Activated CD4-positive, alpha-beta T cell treated with anti-CD3 and anti-CD28 coated beads, Interleukin-2, amount 10 ng/mL, durations not matched to agents 7 days and 5 days (primary cell): ENCODE data around the gene EVC2. TPM values are rescaled to one million over a fixed set of nuclear protein-coding genes. Genes with fewer than 3 reads are reported as not detected.

Experiments
- CTCF ChIA-PET: fragments of 350-600 bp; sonication (Branson Sonifier 250); formaldehyde crosslinking; loops from one replicate; lab custom pipeline; 2021; ENCODE audit warnings: antibody characterized with exemption; lab: Charles Lee
- POLR2A ChIA-PET: fragments of 350-600 bp; sonication (Branson Sonifier 250); formaldehyde crosslinking; loops from one replicate; lab custom pipeline; 2021; ENCODE audit warnings: antibody characterized with exemption; lab: Charles Lee
- DNase-seq: peaks from one replicate; pipeline ENCODE4 v3.0.0-alpha.2; 2020
- H3K27ac Mint-ChIP-seq: one replicate; pipeline ENCODE4 v1.8.0; 2021; ENCODE audit warnings: mild to moderate bottlenecking, moderate library complexity, mixed read lengths
- H3K27me3 Mint-ChIP-seq: one replicate; pipeline ENCODE4 v1.8.0; 2021; ENCODE audit warnings: mixed read lengths
- H3K36me3 Mint-ChIP-seq: one replicate; pipeline ENCODE4 v1.8.0; 2021; ENCODE audit warnings: low read depth, mixed read lengths
- H3K4me1 Mint-ChIP-seq: one replicate; pipeline ENCODE4 v1.8.0; 2021; ENCODE audit warnings: mixed read lengths
- H3K4me3 Mint-ChIP-seq: one replicate; pipeline ENCODE4 v1.8.0; 2021; ENCODE audit warnings: mild to moderate bottlenecking, moderate library complexity, mixed read lengths
- H3K9me3 Mint-ChIP-seq: one replicate; pipeline ENCODE4 v1.8.0; 2021; ENCODE audit warnings: mixed read lengths
- total RNA-seq, 2 experiments: library from RNA; stranded (reverse); gene quantifications; one replicate each; pipeline ENCODE4 v1.2.3, GENCODE V29; 2021

Gene EVC2
- total RNA-seq, 2 experiments from 2014 or later: 0.56 to 0.72 TPM

DNA sequence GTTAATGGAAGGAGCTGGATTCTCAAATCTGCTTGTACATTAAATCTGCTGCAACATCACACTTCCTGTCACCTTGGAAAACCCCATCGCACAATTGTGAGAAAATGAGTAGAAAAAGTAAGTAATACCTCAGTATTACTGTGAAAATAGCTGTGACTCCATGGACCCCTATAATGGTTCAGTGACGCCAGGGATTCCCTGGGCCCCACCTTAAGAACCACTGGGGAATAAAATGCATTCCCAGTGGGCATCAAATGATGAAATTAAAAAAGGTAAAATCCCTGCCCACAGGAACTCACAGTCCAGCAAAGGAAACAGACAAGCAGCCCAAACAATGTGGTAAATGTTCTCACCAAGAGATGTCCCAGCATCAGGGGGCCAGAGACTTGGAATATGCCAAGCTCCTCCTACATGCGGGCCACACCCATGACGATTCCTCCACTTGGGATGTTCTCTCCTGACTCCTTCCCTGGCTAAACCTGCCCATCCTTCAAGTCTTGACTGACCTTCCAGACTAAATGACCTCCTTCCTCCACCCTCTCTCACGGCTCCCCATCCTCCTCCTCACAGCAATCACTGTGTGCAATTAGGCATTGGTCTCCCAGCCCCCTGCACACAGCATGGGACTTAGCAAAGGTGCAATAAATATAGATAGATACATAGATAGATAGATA is 2.6 kb downstream of the EVC2 start:
- POLR2A ChIA-PET: no interaction called here
- H3K27me3 Mint-ChIP-seq: peaks cover 29% of the 10 kb centered on the region
- no peaks in the 10 kb centered on the region for H3K9me3 Mint-ChIP-seq
- no peak overlapping the region for H3K4me3 Mint-ChIP-seq
- peaks cover 3% of the 10 kb centered on the region for H3K4me1 Mint-ChIP-seq
- no peak overlapping the region for H3K27ac Mint-ChIP-seq
- DNase-seq: no peak
- H3K36me3 Mint-ChIP-seq: no peaks in the 10 kb centered on the region
- CTCF ChIA-PET: no interaction called here

DNA sequence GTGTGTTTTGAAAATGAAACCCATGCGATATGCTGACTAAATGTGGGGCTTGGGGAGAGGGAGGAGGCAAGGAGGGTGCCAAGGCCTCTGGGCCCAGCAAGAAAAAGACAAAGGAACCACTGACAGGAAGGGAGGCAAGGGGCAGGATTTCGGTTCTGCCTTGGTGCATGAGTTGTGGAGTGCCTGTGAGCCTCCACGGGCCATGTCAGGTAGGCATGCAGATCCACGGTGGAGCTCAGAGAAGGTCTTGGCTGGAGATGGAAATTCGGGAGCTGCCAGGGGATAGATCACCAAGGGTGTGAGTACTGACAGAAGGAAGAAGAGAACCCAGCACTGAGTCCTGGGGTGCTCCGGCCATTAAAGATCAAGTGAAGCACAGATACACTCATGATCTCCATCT is 4.1 kb downstream of the EVC2 start:
- DNase-seq: no peak
- H3K4me3 Mint-ChIP-seq: no peak overlapping the region
- H3K9me3 Mint-ChIP-seq: no peaks in the 10 kb centered on the region
- ChIA-PET CTCF (interaction anchor here (0.6 kb wide), 1 partner anchor 102 kb away, joined by 3 read pairs; no protein-coding TSS in a partner anchor), POLR2A (no interaction called here)
- no peak overlapping the region for H3K27ac Mint-ChIP-seq
- no peaks in the 10 kb centered on the region for H3K4me1 Mint-ChIP-seq
- no peaks in the 10 kb centered on the region for H3K36me3 Mint-ChIP-seq
- H3K27me3 Mint-ChIP-seq: peaks cover 15% of the 10 kb centered on the region

- H3K9me3 Mint-ChIP-seq: no peaks in the 10 kb centered on the region
- no peaks in the 10 kb centered on the region for H3K4me1 Mint-ChIP-seq
- no peak for DNase-seq
- POLR2A ChIA-PET: no interaction called here
- H3K4me3 Mint-ChIP-seq: no peak overlapping the region
- H3K36me3 Mint-ChIP-seq: no peaks in the 10 kb centered on the region
- CTCF ChIA-PET: no interaction called here
- H3K27ac Mint-ChIP-seq: no peak overlapping the region
- H3K27me3 Mint-ChIP-seq: peaks cover 15% of the 10 kb centered on the region
Measured at GRCh38 chr4:5703831-5704230, 4.5 kb downstream of the EVC2 start.

GRCh38 chr4:5701971-5702370 is 6.4 kb downstream of the EVC2 start:
- H3K27ac Mint-ChIP-seq: no peak overlapping the region
- peaks cover 3% of the 10 kb centered on the region for H3K27me3 Mint-ChIP-seq
- H3K4me3 Mint-ChIP-seq: no peak overlapping the region
- H3K36me3 Mint-ChIP-seq: no peaks in the 10 kb centered on the region
- H3K9me3 Mint-ChIP-seq: no peaks in the 10 kb centered on the region
- POLR2A ChIA-PET: no interaction called here
- no peak for DNase-seq
- CTCF ChIA-PET: no interaction called here
- H3K4me1 Mint-ChIP-seq: no peaks in the 10 kb centered on the region

- Mint-ChIP-seq H3K27ac (no peak overlapping the region), H3K36me3 (no peaks in the 10 kb centered on the region), H3K4me1 (no peaks in the 10 kb centered on the region), H3K27me3 (no peaks in the 10 kb centered on the region), H3K4me3 (no peak overlapping the region), H3K9me3 (no peaks in the 10 kb centered on the region)
- CTCF ChIA-PET: no interaction called here
- POLR2A ChIA-PET: no interaction called here
- no peak for DNase-seq
Measured at GRCh38 chr4:5700459-5700858, 7.9 kb downstream of the EVC2 start.

DNA sequence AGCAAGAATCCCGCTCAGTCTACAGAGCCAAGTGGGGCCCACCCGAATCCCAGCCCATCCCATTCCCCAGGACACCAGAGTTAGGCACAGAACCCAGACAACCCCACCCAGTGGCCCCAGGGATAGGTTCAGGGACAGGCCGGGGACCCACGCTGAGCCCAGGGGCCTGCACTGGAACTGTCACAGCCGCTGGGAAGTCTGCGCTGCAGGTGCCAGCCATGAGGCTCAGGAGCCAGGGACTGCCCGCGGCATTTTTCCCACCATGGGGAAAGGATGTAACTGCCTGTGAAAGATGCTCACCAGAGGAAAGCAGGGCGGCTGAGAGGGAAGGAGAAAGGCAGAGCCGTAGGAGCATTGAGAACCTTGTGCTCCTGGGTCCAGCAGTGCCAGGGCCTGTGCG is 12.0 kb downstream of the EVC2 start:
- ChIA-PET POLR2A (no interaction called here), CTCF (no interaction called here)
- no peak for DNase-seq
- Mint-ChIP-seq H3K27ac (no peak overlapping the region), H3K4me1 (no peaks in the 10 kb centered on the region), H3K9me3 (no peaks in the 10 kb centered on the region), H3K4me3 (no peak overlapping the region), H3K27me3 (no peaks in the 10 kb centered on the region), H3K36me3 (no peaks in the 10 kb centered on the region)

GRCh38 chr4:5693871-5694270 is 14.5 kb downstream of the EVC2 start:
- CTCF ChIA-PET: no interaction called here
- Mint-ChIP-seq H3K4me1 (no peaks in the 10 kb centered on the region), H3K27me3 (no peaks in the 10 kb centered on the region), H3K9me3 (no peaks in the 10 kb centered on the region), H3K36me3 (no peaks in the 10 kb centered on the region), H3K27ac (no peak overlapping the region), H3K4me3 (no peak overlapping the region)
- POLR2A ChIA-PET: no interaction called here
- DNase-seq: no peak

DNA sequence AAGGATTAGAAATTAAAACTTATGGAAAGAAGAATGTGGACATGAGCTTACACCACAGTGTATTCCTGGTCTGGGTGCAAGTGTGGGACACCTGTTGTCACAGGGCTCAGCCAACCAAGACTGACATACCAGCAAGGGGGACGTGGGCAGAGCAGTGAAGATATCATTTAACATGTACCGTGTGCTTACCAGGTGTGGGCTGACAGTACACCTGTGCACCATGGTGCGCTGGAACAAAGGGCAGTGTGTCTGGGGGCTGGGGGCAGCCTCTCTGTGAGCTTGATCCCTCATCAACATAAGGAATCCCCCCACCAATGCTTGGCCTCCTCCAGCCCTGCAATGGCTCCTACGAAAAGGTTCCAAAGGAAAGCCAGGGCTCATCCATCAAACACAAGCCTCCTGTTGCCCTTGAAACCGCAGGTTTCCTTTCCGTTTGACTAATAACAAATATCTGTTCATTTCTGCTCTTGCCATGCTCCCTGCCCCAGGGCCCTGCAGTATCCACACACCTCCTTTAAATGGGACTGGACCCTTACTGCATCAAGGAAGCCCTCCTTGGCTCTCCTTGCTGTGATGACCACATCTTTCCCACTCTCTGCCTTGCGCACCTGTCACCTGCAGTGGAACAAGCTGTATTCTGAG is 16.7 kb downstream of the EVC2 start:
- Mint-ChIP-seq H3K4me1 (no peaks in the 10 kb centered on the region), H3K27ac (no peak overlapping the region), H3K9me3 (no peaks in the 10 kb centered on the region), H3K36me3 (no peaks in the 10 kb centered on the region), H3K27me3 (no peaks in the 10 kb centered on the region), H3K4me3 (no peak overlapping the region)
- ChIA-PET POLR2A (no interaction called here), CTCF (no interaction called here)
- no peak for DNase-seq

DNA sequence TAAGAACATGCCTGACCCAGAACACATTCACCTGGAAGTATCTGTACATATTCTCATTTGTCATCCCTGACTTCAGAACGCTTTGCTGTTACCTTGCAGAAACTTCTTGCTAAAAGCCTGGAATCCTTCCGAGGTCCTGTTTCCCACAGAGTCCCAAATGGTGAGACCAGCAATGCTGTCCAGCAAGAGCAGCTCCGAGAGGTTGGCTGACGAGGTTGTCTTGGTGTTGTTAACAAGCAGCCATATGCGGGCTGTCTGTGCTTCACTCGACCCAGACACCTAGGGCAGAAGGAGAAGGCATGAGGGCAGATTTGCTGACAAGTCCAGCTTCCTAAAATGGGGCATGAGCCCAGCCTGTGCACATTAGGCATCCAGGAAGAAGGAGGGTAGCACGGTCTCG is 19.3 kb downstream of the EVC2 start:
- POLR2A ChIA-PET: no interaction called here
- Mint-ChIP-seq H3K4me3 (no peak overlapping the region), H3K36me3 (no peaks in the 10 kb centered on the region), H3K27me3 (no peaks in the 10 kb centered on the region), H3K27ac (no peak overlapping the region), H3K4me1 (no peaks in the 10 kb centered on the region), H3K9me3 (no peaks in the 10 kb centered on the region)
- no peak for DNase-seq
- CTCF ChIA-PET: no interaction called here

DNA sequence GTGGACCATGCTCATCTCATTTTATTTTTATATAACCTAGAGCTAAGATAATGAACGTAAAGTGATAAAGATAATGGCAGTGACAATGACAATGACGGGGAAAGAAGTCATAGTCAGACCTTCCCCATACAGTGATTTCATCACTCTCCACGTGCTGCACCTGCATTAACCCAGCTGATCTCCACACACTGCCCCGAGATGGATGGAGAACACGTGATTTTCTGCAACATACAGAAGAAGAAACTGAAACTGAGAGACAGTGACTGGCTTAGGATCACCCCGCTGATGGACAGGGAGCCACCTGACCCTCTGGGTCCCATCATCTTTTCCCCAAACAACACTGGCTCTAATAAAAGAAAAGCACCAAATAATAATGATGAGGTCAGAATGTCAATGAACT is 22.0 kb downstream of the EVC2 start:
- H3K36me3 Mint-ChIP-seq: no peaks in the 10 kb centered on the region
- no peak for DNase-seq
- H3K4me1 Mint-ChIP-seq: no peaks in the 10 kb centered on the region
- ChIA-PET POLR2A (no interaction called here), CTCF (no interaction called here)
- no peak overlapping the region for H3K4me3 Mint-ChIP-seq
- H3K27ac Mint-ChIP-seq: no peak overlapping the region
- no peaks in the 10 kb centered on the region for H3K27me3 Mint-ChIP-seq
- no peaks in the 10 kb centered on the region for H3K9me3 Mint-ChIP-seq

DNA sequence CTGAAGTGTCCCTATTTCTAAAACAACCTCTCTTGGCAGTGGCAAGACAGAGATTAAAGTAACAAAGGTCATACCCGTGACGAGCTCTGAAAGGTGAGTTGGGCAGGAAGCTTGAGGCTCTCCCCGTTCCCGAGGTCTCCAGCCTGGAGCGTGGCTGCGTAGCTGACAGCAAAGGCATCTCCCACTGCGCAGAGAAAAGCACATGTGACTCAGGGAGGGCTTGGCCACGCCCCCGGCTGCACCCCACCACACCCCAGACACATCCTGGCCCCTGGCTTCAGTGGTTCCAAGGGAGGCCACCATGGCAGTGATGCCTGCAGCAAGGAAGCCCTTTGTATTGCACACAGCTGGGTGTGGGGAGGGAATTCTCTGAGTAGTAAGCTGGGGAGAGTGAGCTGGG is 23.1 kb downstream of the EVC2 start:
- POLR2A ChIA-PET: no interaction called here
- CTCF ChIA-PET: no interaction called here
- Mint-ChIP-seq H3K36me3 (no peaks in the 10 kb centered on the region), H3K9me3 (no peaks in the 10 kb centered on the region), H3K4me3 (no peak overlapping the region), H3K4me1 (no peaks in the 10 kb centered on the region), H3K27me3 (no peaks in the 10 kb centered on the region), H3K27ac (no peak overlapping the region)
- DNase-seq: no peak

DNA sequence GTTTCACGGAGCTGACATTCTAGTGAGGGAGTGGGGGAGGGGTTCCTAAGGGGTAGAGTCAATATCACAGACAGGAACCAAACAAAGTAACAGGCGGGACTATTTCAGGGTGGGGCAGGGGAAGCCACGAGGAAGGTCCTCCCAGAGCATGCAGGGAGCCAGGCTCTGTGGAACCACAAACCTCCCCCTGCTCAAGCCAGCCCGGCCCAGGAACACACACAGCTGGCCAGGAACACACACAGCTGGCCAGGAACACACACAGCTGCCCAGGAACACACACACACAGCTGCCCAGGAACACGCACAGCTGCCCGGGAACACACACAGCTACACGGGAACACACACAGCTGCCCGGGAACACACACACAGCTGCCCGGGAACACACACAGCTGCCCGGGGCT is 24.8 kb downstream of the EVC2 start:
- POLR2A ChIA-PET: no interaction called here
- DNase-seq: no peak
- no peaks in the 10 kb centered on the region for H3K4me1 Mint-ChIP-seq
- CTCF ChIA-PET: no interaction called here
- no peaks in the 10 kb centered on the region for H3K36me3 Mint-ChIP-seq
- H3K27me3 Mint-ChIP-seq: no peaks in the 10 kb centered on the region
- no peak overlapping the region for H3K27ac Mint-ChIP-seq
- no peak overlapping the region for H3K4me3 Mint-ChIP-seq
- H3K9me3 Mint-ChIP-seq: no peaks in the 10 kb centered on the region

GRCh38 chr4:5678977-5679376 is 29.4 kb downstream of the EVC2 start:
- DNase-seq: no peak
- CTCF ChIA-PET: no interaction called here
- Mint-ChIP-seq H3K36me3 (no peaks in the 10 kb centered on the region), H3K27me3 (no peaks in the 10 kb centered on the region), H3K4me1 (no peaks in the 10 kb centered on the region), H3K27ac (no peak overlapping the region), H3K4me3 (no peak overlapping the region), H3K9me3 (no peaks in the 10 kb centered on the region)
- POLR2A ChIA-PET: no interaction called here

DNA sequence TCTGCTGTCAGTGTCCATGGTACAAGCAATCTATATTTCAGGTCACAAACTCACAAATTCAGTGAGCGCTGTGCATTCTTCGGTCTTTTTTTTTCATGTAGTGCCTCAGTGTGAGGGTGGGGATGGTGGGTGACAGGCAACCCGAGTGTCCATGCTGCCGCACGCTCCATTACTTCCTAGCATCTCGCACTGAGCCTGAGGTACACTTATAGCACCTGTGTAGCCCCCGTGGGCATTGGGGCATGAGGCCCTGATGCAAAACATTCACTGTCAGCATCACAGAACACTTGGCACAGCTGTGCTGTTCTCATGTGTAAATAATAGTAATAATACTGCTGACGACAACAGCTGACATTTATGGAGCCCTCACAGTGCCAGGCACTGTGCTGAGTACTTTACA is 31.6 kb downstream of the EVC2 start:
- no peak overlapping the region for H3K4me3 Mint-ChIP-seq
- CTCF ChIA-PET: no interaction called here
- POLR2A ChIA-PET: no interaction called here

More for the DNA sequence above, 31.6 kb downstream of the EVC2 start:
- Mint-ChIP-seq H3K36me3 (no peaks in the 10 kb centered on the region), H3K4me1 (no peaks in the 10 kb centered on the region), H3K27me3 (no peaks in the 10 kb centered on the region), H3K9me3 (no peaks in the 10 kb centered on the region), H3K27ac (no peak overlapping the region)
- DNase-seq: no peak
